IPS-15b (cell line): ENCODE measurements around the gene NBEA.

Source experiments
- H3K27me3 ChIP-seq: one replicate; pipeline ENCODE4 v1.6.1; 2013; ENCODE audit warnings: low read length; ENCODE audit not compliant: control insufficient read depth, insufficient read depth
- H3K36me3 ChIP-seq: one replicate; pipeline ENCODE4 v1.6.1; 2013; ENCODE audit warnings: low read length; ENCODE audit not compliant: control insufficient read depth, insufficient read depth
- H3K4me1 ChIP-seq: one replicate; pipeline ENCODE4 v1.6.1; 2013; ENCODE audit warnings: mild to moderate bottlenecking, low read length; ENCODE audit not compliant: control insufficient read depth, insufficient read depth
- H3K4me3 ChIP-seq: one replicate; pipeline ENCODE4 v1.5.1; 2013; ENCODE audit warnings: low read depth, low read length
- H3K9ac ChIP-seq: one replicate; pipeline ENCODE4 v1.6.1; 2013; ENCODE audit warnings: low read depth, mild to moderate bottlenecking, low read length
- H3K9me3 ChIP-seq: one replicate; pipeline ENCODE4 v1.6.1; 2013; ENCODE audit warnings: mild to moderate bottlenecking, low read length; ENCODE audit not compliant: control insufficient read depth, insufficient read depth

NBEA gene

DNA sequence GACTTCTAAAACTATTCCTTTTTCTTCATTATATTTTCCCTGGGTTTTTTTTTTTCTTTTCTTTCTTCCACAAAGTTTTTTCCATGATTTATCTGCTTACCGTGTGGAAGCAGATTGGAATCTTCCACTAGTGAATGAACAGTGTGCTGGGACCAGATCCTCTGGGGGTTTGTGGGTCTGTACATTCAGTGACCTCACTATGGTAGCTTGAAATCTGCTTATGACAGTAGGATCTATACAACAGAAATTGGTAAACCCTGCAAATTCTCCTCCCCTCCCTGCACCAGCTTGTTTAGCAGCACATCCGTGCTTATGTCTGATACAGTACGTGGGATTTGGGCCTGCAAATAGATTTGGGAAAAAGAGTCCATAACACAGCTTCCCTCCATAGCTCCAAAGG lies 560.4 kb downstream of the NBEA start:
- Histone ChIP-seq H3K36me3 (no peaks in the 10 kb centered on the region), H3K4me3 (no peak overlapping the region), H3K27me3 (no peaks in the 10 kb centered on the region), H3K4me1 (peaks cover 3% of the 10 kb centered on the region), H3K9me3 (no peaks in the 10 kb centered on the region), H3K9ac (no peak overlapping the region)

DNA sequence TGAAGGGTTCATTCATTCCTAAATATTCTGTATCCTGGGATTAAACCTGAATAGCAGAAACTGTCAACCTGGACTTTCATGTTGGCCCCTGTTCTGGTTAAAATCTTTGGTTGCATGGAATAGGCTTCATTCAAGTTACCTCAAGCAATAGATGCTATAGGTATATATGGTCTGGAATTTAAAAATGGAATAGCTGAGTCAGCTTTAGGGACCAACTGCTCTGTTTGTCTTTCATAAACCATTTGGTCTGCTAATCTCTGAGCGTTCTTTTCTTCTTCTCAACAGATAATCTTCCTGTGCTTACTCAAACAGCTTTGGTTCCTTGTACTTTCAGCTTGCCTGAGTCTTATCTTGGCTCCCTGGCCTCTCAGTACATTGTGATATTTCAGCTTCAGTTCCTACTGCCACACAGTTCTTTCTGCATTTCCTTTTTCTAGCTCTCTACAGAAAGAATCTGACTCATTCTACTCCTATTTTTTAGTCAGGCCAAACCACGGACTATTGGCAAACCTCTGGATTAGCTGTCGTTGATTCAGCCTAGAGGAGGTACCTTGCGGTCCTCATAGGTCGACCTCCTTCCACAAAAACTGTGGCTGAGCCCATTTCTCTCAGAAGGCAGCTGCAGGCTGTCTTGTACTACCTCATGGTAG lies 570.3 kb downstream of the NBEA start:
- Histone ChIP-seq H3K4me3 (no peak overlapping the region), H3K36me3 (no peaks in the 10 kb centered on the region), H3K9ac (no peak overlapping the region)

DNA sequence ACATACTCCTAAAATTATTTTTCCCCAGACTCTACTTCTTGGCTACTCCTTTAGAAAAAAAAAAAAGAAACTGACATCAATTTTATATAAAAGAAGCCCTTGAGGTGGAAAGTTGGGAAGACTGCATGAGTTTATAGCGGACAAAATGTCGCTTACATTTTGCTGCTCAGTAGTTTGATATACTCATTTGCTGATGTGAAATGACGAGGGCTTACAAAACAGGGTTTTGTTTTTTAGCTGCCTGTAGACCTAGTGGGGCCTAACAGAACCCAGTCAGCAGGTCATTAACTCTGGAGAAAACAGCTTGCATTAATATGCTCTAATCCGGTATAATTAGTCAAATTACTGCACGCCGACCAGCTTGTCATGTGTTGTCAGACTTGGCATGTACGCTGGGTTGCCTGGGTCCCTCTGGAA lies 572.0 kb downstream of the NBEA start:
- H3K9ac ChIP-seq, result no peak overlapping the region
- no peak overlapping the region for H3K4me3 ChIP-seq
- no peaks in the 10 kb centered on the region for H3K27me3 ChIP-seq
- H3K9me3 ChIP-seq, result no peaks in the 10 kb centered on the region
- H3K4me1 ChIP-seq, result peaks cover 15% of the 10 kb centered on the region
- H3K36me3 ChIP-seq, result no peaks in the 10 kb centered on the region

More for the DNA sequence above, 570.3 kb downstream of the NBEA start:
- no peaks in the 10 kb centered on the region for H3K27me3 ChIP-seq
- H3K4me1 ChIP-seq, result peaks cover 12% of the 10 kb centered on the region
- H3K9me3 ChIP-seq, result no peaks in the 10 kb centered on the region

- H3K9me3 ChIP-seq, result no peaks in the 10 kb centered on the region
- H3K4me3 ChIP-seq, result no peak overlapping the region
- H3K9ac ChIP-seq, result no peak overlapping the region
- H3K27me3 ChIP-seq, result no peaks in the 10 kb centered on the region
- H3K4me1 ChIP-seq, result peaks cover 15% of the 10 kb centered on the region
- no peaks in the 10 kb centered on the region for H3K36me3 ChIP-seq
Measured at GRCh38 chr13:35514801-35515502, 572.9 kb downstream of the NBEA start.

GRCh38 chr13:35518337-35518946 lies 576.4 kb downstream of the NBEA start:
- H3K4me1 ChIP-seq, result peaks cover 15% of the 10 kb centered on the region
- H3K36me3 ChIP-seq, result no peaks in the 10 kb centered on the region
- no peak overlapping the region for H3K4me3 ChIP-seq
- H3K9me3 ChIP-seq, result no peaks in the 10 kb centered on the region
- no peak overlapping the region for H3K9ac ChIP-seq
- H3K27me3 ChIP-seq, result no peaks in the 10 kb centered on the region

- Histone ChIP-seq H3K9me3 (no peaks in the 10 kb centered on the region), H3K4me1 (no peaks in the 10 kb centered on the region), H3K4me3 (no peak overlapping the region), H3K27me3 (no peaks in the 10 kb centered on the region), H3K36me3 (no peaks in the 10 kb centered on the region), H3K9ac (no peak overlapping the region)
Measured at GRCh38 chr13:35524171-35524570, 582.1 kb downstream of the NBEA start.

DNA sequence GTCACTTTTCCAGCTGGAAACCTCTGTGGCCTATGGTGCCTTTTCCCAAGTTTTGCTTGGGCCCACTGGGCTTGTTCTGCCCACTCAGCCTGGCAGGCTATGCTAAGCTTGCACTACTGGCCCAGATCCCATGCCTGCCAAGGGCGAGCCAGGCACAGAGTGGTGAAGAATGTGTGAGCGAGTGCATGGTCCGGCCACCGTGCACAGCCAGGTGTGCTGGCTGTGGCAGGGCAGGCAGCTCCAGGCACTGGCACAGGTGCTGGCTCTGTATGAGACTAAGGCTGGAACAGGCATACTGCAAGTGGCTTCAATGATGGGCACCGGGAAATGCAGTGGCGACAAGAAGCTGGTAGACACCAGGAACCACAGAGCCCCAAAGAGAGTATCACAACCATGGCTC lies 584.5 kb downstream of the NBEA start:
- Histone ChIP-seq H3K36me3 (no peaks in the 10 kb centered on the region), H3K4me3 (no peak overlapping the region), H3K9ac (no peak overlapping the region), H3K27me3 (no peaks in the 10 kb centered on the region), H3K9me3 (no peaks in the 10 kb centered on the region), H3K4me1 (peaks cover under 1% of the 10 kb centered on the region)

GRCh38 chr13:35527451-35527850 lies 585.4 kb downstream of the NBEA start:
- no peaks in the 10 kb centered on the region for H3K36me3 ChIP-seq

GRCh38 chr13:35530147-35530546 lies 588.1 kb downstream of the NBEA start:
- Histone ChIP-seq H3K4me1 (peaks cover 5% of the 10 kb centered on the region), H3K36me3 (no peaks in the 10 kb centered on the region), H3K27me3 (no peaks in the 10 kb centered on the region), H3K9me3 (no peaks in the 10 kb centered on the region), H3K9ac (no peak overlapping the region), H3K4me3 (no peak overlapping the region)

More at GRCh38 chr13:35527451-35527850, 585.4 kb downstream of the NBEA start:
- H3K4me1 ChIP-seq, result peaks cover 3% of the 10 kb centered on the region
- no peaks in the 10 kb centered on the region for H3K9me3 ChIP-seq
- no peaks in the 10 kb centered on the region for H3K27me3 ChIP-seq
- no peak overlapping the region for H3K9ac ChIP-seq
- H3K4me3 ChIP-seq, result no peak overlapping the region

DNA sequence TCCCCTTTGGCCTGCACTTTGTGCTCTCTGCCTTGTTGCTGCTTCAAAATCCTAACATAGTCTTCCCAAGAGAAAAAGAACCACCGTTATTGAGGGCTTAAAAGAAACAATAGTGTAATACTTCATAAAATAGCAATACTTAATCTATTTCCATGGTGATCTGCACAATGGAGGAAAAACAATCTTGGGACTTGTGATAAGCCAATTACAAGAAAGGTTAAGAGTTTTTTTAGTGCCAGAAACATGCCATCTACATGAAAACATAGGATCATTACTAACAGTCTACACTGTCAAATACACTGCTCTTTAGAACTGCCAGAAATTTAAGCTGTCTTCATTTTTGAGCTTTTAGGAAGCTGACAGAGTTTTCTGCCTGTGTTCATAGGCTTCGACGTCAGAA lies 588.5 kb downstream of the NBEA start:
- H3K36me3 ChIP-seq, result no peaks in the 10 kb centered on the region
- no peak overlapping the region for H3K9ac ChIP-seq
- H3K27me3 ChIP-seq, result no peaks in the 10 kb centered on the region
- no peaks in the 10 kb centered on the region for H3K9me3 ChIP-seq
- H3K4me3 ChIP-seq, result no peak overlapping the region
- H3K4me1 ChIP-seq, result peaks cover 5% of the 10 kb centered on the region

- no peaks in the 10 kb centered on the region for H3K36me3 ChIP-seq
Measured at GRCh38 chr13:35531526-35531925, 589.5 kb downstream of the NBEA start.

DNA sequence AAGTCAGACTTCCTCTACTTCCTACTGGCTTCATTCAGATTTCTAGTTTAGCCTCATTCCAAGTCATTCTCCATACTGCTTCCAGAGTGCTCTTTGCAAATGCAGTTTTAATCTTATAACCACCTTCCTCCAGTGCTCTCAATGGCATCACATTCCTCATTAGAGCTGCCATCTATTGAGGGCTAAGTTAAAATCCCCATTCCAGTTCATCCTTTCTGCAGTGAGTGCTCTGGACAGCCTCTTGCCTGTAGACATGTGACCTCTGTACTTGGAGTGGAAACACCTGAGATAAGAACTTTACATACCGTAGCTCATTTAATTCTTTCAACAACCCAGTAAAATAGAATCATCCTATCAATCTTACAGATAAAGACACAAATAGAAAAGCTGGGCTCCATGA lies 592.3 kb downstream of the NBEA start:
- no peaks in the 10 kb centered on the region for H3K9me3 ChIP-seq
- no peak overlapping the region for H3K9ac ChIP-seq
- no peaks in the 10 kb centered on the region for H3K27me3 ChIP-seq
- peaks cover 5% of the 10 kb centered on the region for H3K4me1 ChIP-seq
- no peak overlapping the region for H3K4me3 ChIP-seq
- H3K36me3 ChIP-seq, result no peaks in the 10 kb centered on the region

More at GRCh38 chr13:35531526-35531925, 589.5 kb downstream of the NBEA start:
- Histone ChIP-seq H3K9ac (no peak overlapping the region), H3K27me3 (no peaks in the 10 kb centered on the region), H3K4me1 (peaks cover 5% of the 10 kb centered on the region), H3K4me3 (no peak overlapping the region), H3K9me3 (no peaks in the 10 kb centered on the region)
